ENCODE measurements around the gene EDA. TPM values are rescaled to one million over a fixed set of nuclear protein-coding genes. Genes with fewer than 3 reads are reported as not detected.

The EDA gene
- total and polyA plus RNA-seq, 2 of the 13 experiments (the other 11 are each of a cell fraction or from before 2014, with no cell fraction given): 8.8 to 11.2 TPM

DNA sequence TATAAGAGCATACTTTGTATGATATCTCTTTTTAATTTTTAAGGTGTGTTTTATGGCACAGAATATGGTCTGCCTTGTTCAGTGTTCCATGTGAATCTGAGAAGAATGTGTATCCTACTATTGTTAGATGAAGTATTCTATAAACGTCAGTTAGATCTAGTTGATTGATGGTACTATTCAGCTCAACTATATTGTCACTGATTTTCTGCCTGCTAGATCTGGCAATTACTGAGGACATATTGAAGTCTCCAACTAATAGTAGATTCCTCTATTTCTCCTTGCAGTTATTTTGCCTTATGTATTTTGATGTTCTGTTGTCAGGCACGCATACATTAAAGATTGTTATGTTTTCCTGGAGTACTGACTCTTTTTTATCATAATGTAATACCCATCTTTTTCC is 394.1 kb downstream of the EDA start:
- Histone ChIP-seq H3K9me3 (ENCODE audit: low read length) (no peaks in the 10 kb centered on the region), H3K4me2 (ENCODE audit: low read depth, low read length) (no peak overlapping the region), H3K27me3 (ENCODE audit: control insufficient read depth in 1 of 2, insufficient read depth in 2 of 2, low read length in 2 of 2) (no peaks in the 10 kb centered on the region), H3K27ac (ENCODE audit: extremely low read length, insufficient read depth, low read length) (no peak overlapping the region), H3K4me1 (ENCODE audit: insufficient read depth, low read length) (no peaks in the 10 kb centered on the region), H3K79me2 (ENCODE audit: insufficient read depth, low read length) (no peaks in the 10 kb centered on the region), H3K4me3 (replicated peaks in 1 of 3; ENCODE audit: insufficient read depth in 1 of 3, low read depth in 2 of 3, low read length in 3 of 3) (no peak overlapping the region), H4K20me1 (ENCODE audit: insufficient read depth, low read length) (no peaks in the 10 kb centered on the region), H3K36me3 (replicated peaks in 1 of 2; ENCODE audit: control insufficient read depth in 1 of 2, insufficient read depth in 2 of 2, low read length in 2 of 2) (no peaks in the 10 kb centered on the region), H3K9ac (ENCODE audit: insufficient read depth, low read depth, low read length) (no peak overlapping the region), H2AFZ (ENCODE audit: low read length) (no peak overlapping the region)
- in situ Hi-C loops (cut with HindIII; ENCODE audit: extremely low pct_ligation_motif_present, low pct_unique_long_range_greater_than_20kb) (no loop called here), intact Hi-C loops (cut with micrococcal nuclease; ENCODE audit: unreplicated experiment) (no loop called here)
- 97% methylated on average over 2 of the region's 2 CpGs for WGBS (ENCODE audit: low lambda C conversion rate)
- CTCF ChIA-PET (ENCODE audit: low intra/inter-chr PET ratio, low total read pairs): no interaction called here
- TF ChIP-seq SATB2 (CRISPR knock-in tag; IDR thresholded peaks at IDR 0.05) (no peak), ZNF670 (CRISPR knock-in tag; IDR thresholded peaks at IDR 0.05; ENCODE audit: borderline replicate concordance) (no peak), SPEN (CRISPR knock-in tag; IDR thresholded peaks at IDR 0.05; ENCODE audit: low read depth) (no peak), ZNF883 (CRISPR knock-in tag; IDR thresholded peaks at IDR 0.05; ENCODE audit: not compliant biosample characterization) (no peak), TBP (CRISPR knock-in tag; IDR thresholded peaks at IDR 0.05) (no peak), SYNCRIP (IDR thresholded peaks at IDR 0.05; ENCODE audit: insufficient read depth, low read depth, low read length) (no peak), MNT (IDR thresholded peaks at IDR 0.05) (no peak), NR2F6 (IDR thresholded peaks at IDR 0.05) (no peak), NR2F6 (CRISPR knock-in tag; IDR thresholded peaks at IDR 0.05) (no peak), CCDC6 (CRISPR knock-in tag; IDR thresholded peaks at IDR 0.05) (no peak), ZNF780A (CRISPR knock-in tag; IDR thresholded peaks at IDR 0.05) (no peak), SSRP1 (CRISPR knock-in tag; IDR thresholded peaks at IDR 0.05) (no peak), RCOR2 (CRISPR knock-in tag; IDR thresholded peaks at IDR 0.05) (no peak), ISX (CRISPR knock-in tag; conservative IDR thresholded peaks at IDR 0.05) (no peak), GTF3A (CRISPR knock-in tag; conservative IDR thresholded peaks at IDR 0.05) (no peak), ZNF792 (CRISPR knock-in tag; IDR thresholded peaks at IDR 0.05) (no peak), PLRG1 (conservative IDR thresholded peaks at IDR 0.05) (no peak), PHB2 (IDR thresholded peaks at IDR 0.05; ENCODE audit: partially characterized antibody) (no peak)
- TF ChIP-seq, protein P1, sequence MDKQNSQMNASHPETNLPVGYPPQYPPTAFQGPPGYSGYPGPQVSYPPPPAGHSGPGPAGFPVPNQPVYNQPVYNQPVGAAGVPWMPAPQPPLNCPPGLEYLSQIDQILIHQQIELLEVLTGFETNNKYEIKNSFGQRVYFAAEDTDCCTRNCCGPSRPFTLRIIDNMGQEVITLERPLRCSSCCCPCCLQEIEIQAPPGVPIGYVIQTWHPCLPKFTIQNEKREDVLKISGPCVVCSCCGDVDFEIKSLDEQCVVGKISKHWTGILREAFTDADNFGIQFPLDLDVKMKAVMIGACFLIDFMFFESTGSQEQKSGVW (CRISPR knock-in tag; IDR thresholded peaks at IDR 0.05; ENCODE audit: borderline replicate concordance): no peak
- POLR2A ChIA-PET: no interaction called here
- BruUV-seq (replicated peaks): no TSS peak
- DNase-seq (ENCODE audit: low spot score): no peak
- ATAC-seq: no peak
- no peak for FAIRE-seq
